ENCODE measurements around the gene MTHFD1.

Gene MTHFD1

GRCh38 chr14:64417055-64417770 is 29.1 kb downstream of the MTHFD1 start:
- Histone ChIP-seq H3K56ac (ENCODE audit: low read length) (no peak overlapping the region), H3K79me1 (ENCODE audit: low read length) (no peaks in the 10 kb centered on the region), H3K27ac (ENCODE audit: low read depth, low read length) (no peak overlapping the region), H3K79me2 (ENCODE audit: control insufficient read depth, insufficient read depth, low read length) (no peaks in the 10 kb centered on the region), H3K4me3 (ENCODE audit: low read length) (no peak overlapping the region), H2AK5ac (ENCODE audit: low read length) (no peak overlapping the region), H3K18ac (ENCODE audit: low read length) (no peak overlapping the region), H3K9ac (ENCODE audit: low read length) (no peak overlapping the region), H2BK5ac (ENCODE audit: low read length) (no peak overlapping the region), H3K4me1 (ENCODE audit: control insufficient read depth, low read depth, low read length) (no peaks in the 10 kb centered on the region), H3K4me2 (ENCODE audit: low read length) (no peak overlapping the region), H2BK120ac (ENCODE audit: low read depth, low read length) (no peak overlapping the region), H3K23ac (ENCODE audit: low read length) (no peak overlapping the region), H3K4ac (ENCODE audit: low read depth, low read length) (no peak overlapping the region), H4K5ac (ENCODE audit: low read length) (no peak overlapping the region), H2BK15ac (replicated peaks; ENCODE audit: low read depth) (no peak overlapping the region), H4K8ac (ENCODE audit: low read depth, low read length) (no peak overlapping the region), H3K27me3 (ENCODE audit: insufficient read depth, low read length, poor library complexity) (no peaks in the 10 kb centered on the region), H3K36me3 (ENCODE audit: control insufficient read depth, insufficient read depth, low read length) (peaks cover 10% of the 10 kb centered on the region)
- no peak for DNase-seq
- no CpG with 5 or more reads among the region's 5 CpGs for WGBS (ENCODE audit: extremely low coverage, insufficient coverage, low lambda C conversion rate)

- no peak overlapping the region for H3K23ac ChIP-seq (ENCODE audit: low read length)
- no CpG with 5 or more reads among the region's 7 CpGs for WGBS (ENCODE audit: extremely low coverage, insufficient coverage, low lambda C conversion rate)
- H2BK15ac ChIP-seq (replicated peaks; ENCODE audit: low read depth): no peak overlapping the region
Measured at GRCh38 chr14:64417771-64418125, 29.6 kb downstream of the MTHFD1 start.

GRCh38 chr14:64419003-64419402 is 30.9 kb downstream of the MTHFD1 start:
- no peak overlapping the region for H2BK5ac ChIP-seq (ENCODE audit: low read length)
- no peak overlapping the region for H3K4me2 ChIP-seq (ENCODE audit: low read length)
- no peak overlapping the region for H4K5ac ChIP-seq (ENCODE audit: low read length)
- no peak overlapping the region for H3K9ac ChIP-seq (ENCODE audit: low read length)
- DNase-seq: no peak
- WGBS (ENCODE audit: extremely low coverage, insufficient coverage, low lambda C conversion rate): no CpG with 5 or more reads among the region's 7 CpGs
- H3K27me3 ChIP-seq (ENCODE audit: insufficient read depth, low read length, poor library complexity): no peaks in the 10 kb centered on the region
- no peak overlapping the region for H3K27ac ChIP-seq (ENCODE audit: low read depth, low read length)
- no peak overlapping the region for H3K18ac ChIP-seq (ENCODE audit: low read length)
- H4K8ac ChIP-seq (ENCODE audit: low read depth, low read length): no peak overlapping the region
- H3K79me2 ChIP-seq (ENCODE audit: control insufficient read depth, insufficient read depth, low read length): no peaks in the 10 kb centered on the region
- no peak overlapping the region for H2BK120ac ChIP-seq (ENCODE audit: low read depth, low read length)
- H3K36me3 ChIP-seq (ENCODE audit: control insufficient read depth, insufficient read depth, low read length): peaks cover 11% of the 10 kb centered on the region
- no peak overlapping the region for H3K4ac ChIP-seq (ENCODE audit: low read depth, low read length)
- no peak overlapping the region for H2AK5ac ChIP-seq (ENCODE audit: low read length)
- H3K79me1 ChIP-seq (ENCODE audit: low read length): no peaks in the 10 kb centered on the region
- H3K56ac ChIP-seq (ENCODE audit: low read length): no peak overlapping the region
- H3K4me3 ChIP-seq (ENCODE audit: low read length): no peak overlapping the region
- H3K23ac ChIP-seq (ENCODE audit: low read length): no peak overlapping the region
- no peak overlapping the region for H2BK15ac ChIP-seq (replicated peaks; ENCODE audit: low read depth)
- H3K4me1 ChIP-seq (ENCODE audit: control insufficient read depth, low read depth, low read length): no peaks in the 10 kb centered on the region

More at GRCh38 chr14:64417771-64418125, 29.6 kb downstream of the MTHFD1 start:
- H3K27ac ChIP-seq (ENCODE audit: low read depth, low read length): no peak overlapping the region
- no peaks in the 10 kb centered on the region for H3K79me2 ChIP-seq (ENCODE audit: control insufficient read depth, insufficient read depth, low read length)
- H2BK120ac ChIP-seq (ENCODE audit: low read depth, low read length): no peak overlapping the region
- H3K56ac ChIP-seq (ENCODE audit: low read length): no peak overlapping the region
- no peak overlapping the region for H3K18ac ChIP-seq (ENCODE audit: low read length)
- no peak overlapping the region for H3K4me2 ChIP-seq (ENCODE audit: low read length)
- no peak overlapping the region for H4K8ac ChIP-seq (ENCODE audit: low read depth, low read length)
- H3K9ac ChIP-seq (ENCODE audit: low read length): no peak overlapping the region
- H3K4me3 ChIP-seq (ENCODE audit: low read length): no peak overlapping the region
- no peaks in the 10 kb centered on the region for H3K27me3 ChIP-seq (ENCODE audit: insufficient read depth, low read length, poor library complexity)
- DNase-seq: no peak
- peaks cover 11% of the 10 kb centered on the region for H3K36me3 ChIP-seq (ENCODE audit: control insufficient read depth, insufficient read depth, low read length)
- H3K79me1 ChIP-seq (ENCODE audit: low read length): no peaks in the 10 kb centered on the region
- no peaks in the 10 kb centered on the region for H3K4me1 ChIP-seq (ENCODE audit: control insufficient read depth, low read depth, low read length)
- H3K4ac ChIP-seq (ENCODE audit: low read depth, low read length): no peak overlapping the region
- H2BK5ac ChIP-seq (ENCODE audit: low read length): no peak overlapping the region
- no peak overlapping the region for H2AK5ac ChIP-seq (ENCODE audit: low read length)
- H4K5ac ChIP-seq (ENCODE audit: low read length): no peak overlapping the region

- Histone ChIP-seq H2BK120ac (ENCODE audit: low read depth, low read length) (no peak overlapping the region), H3K18ac (ENCODE audit: low read length) (no peak overlapping the region), H4K5ac (ENCODE audit: low read length) (no peak overlapping the region), H4K8ac (ENCODE audit: low read depth, low read length) (no peak overlapping the region), H3K4ac (ENCODE audit: low read depth, low read length) (no peak overlapping the region), H3K23ac (ENCODE audit: low read length) (no peak overlapping the region), H3K27ac (ENCODE audit: low read depth, low read length) (no peak overlapping the region), H3K79me1 (ENCODE audit: low read length) (no peaks in the 10 kb centered on the region), H3K79me2 (ENCODE audit: control insufficient read depth, insufficient read depth, low read length) (no peaks in the 10 kb centered on the region), H3K4me1 (ENCODE audit: control insufficient read depth, low read depth, low read length) (no peaks in the 10 kb centered on the region), H3K27me3 (ENCODE audit: insufficient read depth, low read length, poor library complexity) (no peaks in the 10 kb centered on the region), H3K56ac (ENCODE audit: low read length) (no peak overlapping the region), H3K4me2 (ENCODE audit: low read length) (no peak overlapping the region), H2BK5ac (ENCODE audit: low read length) (no peak overlapping the region), H2BK15ac (replicated peaks; ENCODE audit: low read depth) (no peak overlapping the region), H3K9ac (ENCODE audit: low read length) (no peak overlapping the region), H3K4me3 (ENCODE audit: low read length) (no peak overlapping the region), H2AK5ac (ENCODE audit: low read length) (no peak overlapping the region), H3K36me3 (ENCODE audit: control insufficient read depth, insufficient read depth, low read length) (peaks cover 12% of the 10 kb centered on the region)
- DNase-seq: no peak
- no CpG with 5 or more reads among the region's 8 CpGs for WGBS (ENCODE audit: extremely low coverage, insufficient coverage, low lambda C conversion rate)
Measured at GRCh38 chr14:64421166-64421565, 33.0 kb downstream of the MTHFD1 start.

- no peaks in the 10 kb centered on the region for H3K4me1 ChIP-seq (ENCODE audit: control insufficient read depth, low read depth, low read length)
- H3K23ac ChIP-seq (ENCODE audit: low read length): no peak overlapping the region
- H3K27me3 ChIP-seq (ENCODE audit: insufficient read depth, low read length, poor library complexity): no peaks in the 10 kb centered on the region
- H2BK120ac ChIP-seq (ENCODE audit: low read depth, low read length): no peak overlapping the region
- H3K79me2 ChIP-seq (ENCODE audit: control insufficient read depth, insufficient read depth, low read length): no peaks in the 10 kb centered on the region
- H3K27ac ChIP-seq (ENCODE audit: low read depth, low read length): no peak overlapping the region
- no peak overlapping the region for H3K9ac ChIP-seq (ENCODE audit: low read length)
- H3K4ac ChIP-seq (ENCODE audit: low read depth, low read length): no peak overlapping the region
- H4K5ac ChIP-seq (ENCODE audit: low read length): no peak overlapping the region
- no peak overlapping the region for H2AK5ac ChIP-seq (ENCODE audit: low read length)
- no peak for DNase-seq
- H2BK15ac ChIP-seq (replicated peaks; ENCODE audit: low read depth): no peak overlapping the region
- H2BK5ac ChIP-seq (ENCODE audit: low read length): no peak overlapping the region
- H3K36me3 ChIP-seq (ENCODE audit: control insufficient read depth, insufficient read depth, low read length): peaks cover 12% of the 10 kb centered on the region
- no peak overlapping the region for H3K4me2 ChIP-seq (ENCODE audit: low read length)
- H3K4me3 ChIP-seq (ENCODE audit: low read length): no peak overlapping the region
- H3K18ac ChIP-seq (ENCODE audit: low read length): no peak overlapping the region
- no peaks in the 10 kb centered on the region for H3K79me1 ChIP-seq (ENCODE audit: low read length)
- no peak overlapping the region for H3K56ac ChIP-seq (ENCODE audit: low read length)
- WGBS (ENCODE audit: extremely low coverage, insufficient coverage, low lambda C conversion rate): no CpG with 5 or more reads among the region's 1 CpG
- no peak overlapping the region for H4K8ac ChIP-seq (ENCODE audit: low read depth, low read length)
Measured at GRCh38 chr14:64422005-64422404, 33.9 kb downstream of the MTHFD1 start.

- no peak overlapping the region for H2BK5ac ChIP-seq (ENCODE audit: low read length)
- no peak overlapping the region for H3K4me2 ChIP-seq (ENCODE audit: low read length)
- H3K79me2 ChIP-seq (ENCODE audit: control insufficient read depth, insufficient read depth, low read length): no peaks in the 10 kb centered on the region
- H4K8ac ChIP-seq (ENCODE audit: low read depth, low read length): no peak overlapping the region
- H3K9ac ChIP-seq (ENCODE audit: low read length): no peak overlapping the region
- H3K36me3 ChIP-seq (ENCODE audit: control insufficient read depth, insufficient read depth, low read length): peaks cover 17% of the 10 kb centered on the region
- no peak overlapping the region for H3K23ac ChIP-seq (ENCODE audit: low read length)
- no peak overlapping the region for H2BK15ac ChIP-seq (replicated peaks; ENCODE audit: low read depth)
- no peaks in the 10 kb centered on the region for H3K79me1 ChIP-seq (ENCODE audit: low read length)
- no peak overlapping the region for H4K5ac ChIP-seq (ENCODE audit: low read length)
- no peak for DNase-seq
- no peaks in the 10 kb centered on the region for H3K27me3 ChIP-seq (ENCODE audit: insufficient read depth, low read length, poor library complexity)
- H2AK5ac ChIP-seq (ENCODE audit: low read length): no peak overlapping the region
- no CpG with 5 or more reads among the region's 7 CpGs for WGBS (ENCODE audit: extremely low coverage, insufficient coverage, low lambda C conversion rate)
- no peak overlapping the region for H3K56ac ChIP-seq (ENCODE audit: low read length)
- H2BK120ac ChIP-seq (ENCODE audit: low read depth, low read length): no peak overlapping the region
- no peak overlapping the region for H3K18ac ChIP-seq (ENCODE audit: low read length)
- no peak overlapping the region for H3K4me3 ChIP-seq (ENCODE audit: low read length)
- no peaks in the 10 kb centered on the region for H3K4me1 ChIP-seq (ENCODE audit: control insufficient read depth, low read depth, low read length)
- H3K4ac ChIP-seq (ENCODE audit: low read depth, low read length): no peak overlapping the region
- no peak overlapping the region for H3K27ac ChIP-seq (ENCODE audit: low read depth, low read length)
Measured at GRCh38 chr14:64422756-64423155, 34.6 kb downstream of the MTHFD1 start.

Measured in mesendoderm (in vitro differentiated cells).